IMR-90 (cell line): Measurements from ENCODE around the gene JAKMIP2. TPM values are rescaled to one million over a fixed set of nuclear protein-coding genes. Genes with fewer than 3 reads are reported as not detected.

ENCODE experiments used
- ATAC-seq: fragments of 200-7000 bp; cut with Tn5 transposase; 2 replicates; pipeline ENCODE4 v1.9.1; 2020; ENCODE audit warnings: low read depth, mild to moderate bottlenecking, moderate library complexity
- BruUV-seq: library from RNA; stranded (reverse); fragments of 400-500 nt; replicated peaks from 2 replicates; lab custom pipeline; 2021; lab: Mats Ljungman, UMichigan
- CTCF ChIA-PET: fragments of 300-600 bp; formaldehyde crosslinking; extraction: SDS; loops from one replicate; lab custom pipeline; 2021; ENCODE audit warnings: antibody characterized with exemption; lab: Yijun Ruan, JAX
- POLR2A ChIA-PET: fragments of 300-600 bp; sonication (Branson Sonifier 250); formaldehyde crosslinking; loops from one replicate; lab custom pipeline; 2022; ENCODE audit warnings: antibody characterized with exemption; ENCODE audit not compliant: unreplicated experiment; lab: Charles Lee
- DNase-seq: peaks from one replicate; pipeline ENCODE4 v3.0.0; 2013
- H2AFZ ChIP-seq: replicated peaks from 2 replicates; pipeline ENCODE3; 2013; ENCODE audit warnings: low read length, mild to moderate bottlenecking; ENCODE audit not compliant: poor library complexity
- H2AK5ac ChIP-seq: 2 replicates; pipeline ENCODE4 v1.6.1; 2013; ENCODE audit warnings: low read depth, low read length, inconsistent platforms
- H2AK9ac ChIP-seq: replicated peaks from 2 replicates; pipeline ENCODE3; 2013; ENCODE audit warnings: mild to moderate bottlenecking, low read depth, low read length, moderate library complexity; ENCODE audit not compliant: poor library complexity
- H2BK120ac ChIP-seq: 2 replicates; pipeline ENCODE4 v1.6.1; 2013; ENCODE audit warnings: low read depth, low read length, inconsistent platforms
- H2BK15ac ChIP-seq: 3 replicates; pipeline ENCODE4 v1.6.1; 2013; ENCODE audit warnings: low read depth, low read length, inconsistent platforms
- H2BK20ac ChIP-seq: 2 replicates; pipeline ENCODE4 v1.6.1; 2013; ENCODE audit warnings: low read depth, mild to moderate bottlenecking, inconsistent platforms, low read length, moderate library complexity
- H2BK5ac ChIP-seq: 2 replicates; pipeline ENCODE4 v1.6.1; 2013; ENCODE audit warnings: mild to moderate bottlenecking, low read depth, low read length, inconsistent platforms; ENCODE audit not compliant: poor library complexity, severe bottlenecking
- H3K14ac ChIP-seq: replicated peaks from 2 replicates; pipeline ENCODE4 v1.6.1; 2013; ENCODE audit warnings: low read depth, low read length, inconsistent platforms
- H3K18ac ChIP-seq: 2 replicates; pipeline ENCODE4 v1.6.1; 2013; ENCODE audit warnings: low read depth, low read length, control low read depth
- H3K23ac ChIP-seq: 2 replicates; pipeline ENCODE4 v1.6.1; 2013; ENCODE audit warnings: low read depth, low read length, inconsistent platforms
- H3K27ac ChIP-seq: 2 replicates; pipeline ENCODE4 v1.5.1; 2013; ENCODE audit warnings: mild to moderate bottlenecking, control low read depth, low read length; ENCODE audit not compliant: insufficient read depth
- H3K27me3 ChIP-seq: 2 replicates; pipeline ENCODE4 v1.6.1; 2013; ENCODE audit warnings: low read length; ENCODE audit not compliant: control insufficient read depth, insufficient read depth
- H3K36me3 ChIP-seq: 2 replicates; pipeline ENCODE4 v1.6.1; 2013; ENCODE audit warnings: low read length, mixed read lengths; ENCODE audit not compliant: control insufficient read depth, insufficient read depth
- H3K4ac ChIP-seq: 2 replicates; pipeline ENCODE4 v1.6.1; 2013; ENCODE audit warnings: low read depth, low read length, inconsistent platforms
- H3K4me1 ChIP-seq: 2 replicates; pipeline ENCODE4 v1.6.1; 2013; ENCODE audit warnings: low read length, mixed read lengths; ENCODE audit not compliant: control insufficient read depth, insufficient read depth
- H3K4me2 ChIP-seq: 2 replicates; pipeline ENCODE4 v1.6.1; 2013; ENCODE audit warnings: low read depth, mild to moderate bottlenecking, control low read depth, low read length, moderate library complexity
- H3K4me3 ChIP-seq: 2 replicates; pipeline ENCODE4 v1.5.1; 2013; ENCODE audit warnings: low read depth, mild to moderate bottlenecking, control low read depth, low read length, moderate library complexity; ENCODE audit not compliant: insufficient read depth
- H3K56ac ChIP-seq: 2 replicates; pipeline ENCODE4 v1.6.1; 2013; ENCODE audit warnings: low read length, inconsistent platforms; ENCODE audit not compliant: insufficient read depth; ENCODE audit errors: extremely low read depth
- H3K79me1 ChIP-seq, 2 experiments: 2 replicates each; pipeline ENCODE4 v1.6.1; 2013; ENCODE audit warnings: low read length in 2 of 2, inconsistent platforms in 1 of 2, low read depth in 1 of 2
- H3K9ac ChIP-seq: 2 replicates; pipeline ENCODE4 v1.6.1; 2013; ENCODE audit warnings: low read depth, low read length, control low read depth
- H3K9me1 ChIP-seq: 2 replicates; pipeline ENCODE4 v1.6.1; 2013; ENCODE audit warnings: low read length, inconsistent platforms; ENCODE audit not compliant: insufficient read depth
- H3K9me3 ChIP-seq: 2 replicates; pipeline ENCODE4 v1.6.1; 2013; ENCODE audit warnings: low read length; ENCODE audit not compliant: control insufficient read depth, insufficient read depth
- H4K20me1 ChIP-seq: 2 replicates; pipeline ENCODE4 v1.6.1; 2013; ENCODE audit warnings: low read length, inconsistent platforms; ENCODE audit not compliant: insufficient read depth
- H4K5ac ChIP-seq: 2 replicates; pipeline ENCODE4 v1.6.1; 2013; ENCODE audit warnings: mild to moderate bottlenecking, low read depth, low read length, control low read depth
- H4K8ac ChIP-seq, 2 experiments: 2 replicates each; pipeline ENCODE4 v1.6.1; 2013; ENCODE audit warnings: low read depth in 2 of 2, low read length in 2 of 2, control low read depth in 1 of 2, inconsistent platforms in 1 of 2
- H4K91ac ChIP-seq: 2 replicates; pipeline ENCODE4 v1.6.1; 2013; ENCODE audit warnings: low read depth, low read length, inconsistent platforms; ENCODE audit not compliant: insufficient read depth
- ELK1 ChIP-seq: fragments of 150-350 bp; IDR thresholded peaks from 2 replicates; pipeline ENCODE4 v1.6.1; 2016; ENCODE audit warnings: low read depth, mild to moderate bottlenecking, low read length, moderate library complexity, borderline replicate concordance
- WGBS, 2 experiments: methylation state at CpG; one replicate each; pipeline versions ENCODE4 v1.1.5 to v1.1.7; 2013; ENCODE audit warnings: missing lambda C conversion rate in 2 of 2; ENCODE audit not compliant: insufficient read length in 1 of 2; ENCODE audit errors: extremely low coverage in 2 of 2; 5-methylcytosine and 5-hydroxymethylcytosine counted together
- dilution Hi-C: fragments of 300-500 bp; cut with HindIII; formaldehyde crosslinking; loops from one replicate; pipeline ENCODE4 v1.14.3; 2018; ENCODE audit warnings: low sequenced_read_pairs; ENCODE audit not compliant: unreplicated experiment
- in situ Hi-C: fragments of 300-500 bp; cut with MboI; formaldehyde crosslinking; loops from 3 replicates; pipeline ENCODE4 v1.14.3; 2019; ENCODE audit warnings: low sequenced_read_pairs, inconsistent platforms, mixed read lengths
- intact Hi-C: fragments of 100-400 bp; cut with micrococcal nuclease; formaldehyde crosslinking; loops from 2 replicates; pipeline ENCODE4 v1.10.0; 2022
- polyA plus RNA-seq, 3 experiments: library from polyadenylated mRNA; depleted of rRNA; stranded (reverse); fragments of >200 nt; gene quantifications; 2 replicates each; pipeline ENCODE4 v1.2.3, GENCODE V29; 2012; ENCODE audit warnings: low replicate concordance in 1 of 3
- total RNA-seq: library from RNA; depleted of rRNA; stranded (reverse); fragments of >200 nt; gene quantifications from 2 replicates; pipeline ENCODE4 v1.2.3, GENCODE V29; 2012

JAKMIP2 gene
- total and polyA plus RNA-seq, 2 of the 4 experiments (the other 2 are of a cell fraction): under 0.01 TPM; not detected in 1

GRCh38 chr5:147801461-147801860 lies 18.9 kb upstream of the JAKMIP2 start:
- H3K36me3 ChIP-seq: no peaks in the 10 kb centered on the region
- H4K8ac ChIP-seq: no peak overlapping the region
- H3K9ac ChIP-seq: no peak overlapping the region
- H3K27me3 ChIP-seq: no peaks in the 10 kb centered on the region
- dilution Hi-C loops: no loop called here
- ChIA-PET CTCF (no interaction called here), POLR2A (no interaction called here)
- no TSS peak for BruUV-seq
- H4K5ac ChIP-seq: no peak overlapping the region
- H3K18ac ChIP-seq: no peak overlapping the region
- no peaks in the 10 kb centered on the region for H3K79me1 ChIP-seq
- H3K4me3 ChIP-seq: no peak overlapping the region
- H3K23ac ChIP-seq: no peak overlapping the region
- no peaks in the 10 kb centered on the region for H4K20me1 ChIP-seq
- no peak overlapping the region for H3K27ac ChIP-seq
- no peak overlapping the region for H3K4me2 ChIP-seq
- in situ Hi-C loops: no loop called here
- no peak overlapping the region for H2BK5ac ChIP-seq
- H3K9me1 ChIP-seq: no peaks in the 10 kb centered on the region
- no peak for TF ChIP-seq ELK1
- intact Hi-C loops: no loop called here
- no peak for DNase-seq
- no CpG with 5 or more reads among the region's 1 CpG for WGBS, 2 experiments
- no peaks in the 10 kb centered on the region for H3K4me1 ChIP-seq
- H2AFZ ChIP-seq: no peak overlapping the region
- H2AK5ac ChIP-seq: no peak overlapping the region
- ATAC-seq: no peak
- H3K14ac ChIP-seq: no peak overlapping the region
- H3K9me3 ChIP-seq: no peaks in the 10 kb centered on the region
- no peak overlapping the region for H2AK9ac ChIP-seq
- H2BK20ac ChIP-seq: no peak overlapping the region
- H4K91ac ChIP-seq: no peak overlapping the region
- no peak overlapping the region for H2BK120ac ChIP-seq
- no peak overlapping the region for H3K56ac ChIP-seq
- no peak overlapping the region for H3K4ac ChIP-seq
- no peak overlapping the region for H2BK15ac ChIP-seq
